Measurements from ENCODE around the gene ATP11B.

ATP11B gene

DNA sequence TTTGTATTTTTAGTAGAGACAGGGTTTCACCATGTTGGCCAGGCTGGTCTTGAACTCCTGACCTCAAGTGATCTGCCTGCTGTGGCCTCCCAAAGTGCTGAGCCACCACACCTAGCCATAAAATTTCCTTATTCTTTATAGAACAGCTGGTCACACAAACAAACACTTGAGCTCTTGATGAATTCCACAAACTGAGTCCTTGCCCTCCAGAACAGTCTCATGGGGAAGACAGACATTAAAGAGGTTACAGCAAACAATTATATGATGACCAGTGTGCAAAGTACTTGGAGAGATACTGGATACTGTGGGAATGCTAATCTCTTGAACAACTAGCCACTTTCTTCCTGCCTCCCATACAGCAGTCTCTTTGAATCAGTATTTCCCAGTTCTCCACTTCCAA, 7.5 kb upstream of the ATP11B start:
- TF ChIP-seq, protein P1, sequence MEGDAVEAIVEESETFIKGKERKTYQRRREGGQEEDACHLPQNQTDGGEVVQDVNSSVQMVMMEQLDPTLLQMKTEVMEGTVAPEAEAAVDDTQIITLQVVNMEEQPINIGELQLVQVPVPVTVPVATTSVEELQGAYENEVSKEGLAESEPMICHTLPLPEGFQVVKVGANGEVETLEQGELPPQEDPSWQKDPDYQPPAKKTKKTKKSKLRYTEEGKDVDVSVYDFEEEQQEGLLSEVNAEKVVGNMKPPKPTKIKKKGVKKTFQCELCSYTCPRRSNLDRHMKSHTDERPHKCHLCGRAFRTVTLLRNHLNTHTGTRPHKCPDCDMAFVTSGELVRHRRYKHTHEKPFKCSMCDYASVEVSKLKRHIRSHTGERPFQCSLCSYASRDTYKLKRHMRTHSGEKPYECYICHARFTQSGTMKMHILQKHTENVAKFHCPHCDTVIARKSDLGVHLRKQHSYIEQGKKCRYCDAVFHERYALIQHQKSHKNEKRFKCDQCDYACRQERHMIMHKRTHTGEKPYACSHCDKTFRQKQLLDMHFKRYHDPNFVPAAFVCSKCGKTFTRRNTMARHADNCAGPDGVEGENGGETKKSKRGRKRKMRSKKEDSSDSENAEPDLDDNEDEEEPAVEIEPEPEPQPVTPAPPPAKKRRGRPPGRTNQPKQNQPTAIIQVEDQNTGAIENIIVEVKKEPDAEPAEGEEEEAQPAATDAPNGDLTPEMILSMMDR (IDR thresholded peaks at IDR 0.05; ENCODE audit: low read depth, low read length), result no peak
- no peak for DNase-seq (ENCODE audit: extremely low read depth, low read depth)

DNA sequence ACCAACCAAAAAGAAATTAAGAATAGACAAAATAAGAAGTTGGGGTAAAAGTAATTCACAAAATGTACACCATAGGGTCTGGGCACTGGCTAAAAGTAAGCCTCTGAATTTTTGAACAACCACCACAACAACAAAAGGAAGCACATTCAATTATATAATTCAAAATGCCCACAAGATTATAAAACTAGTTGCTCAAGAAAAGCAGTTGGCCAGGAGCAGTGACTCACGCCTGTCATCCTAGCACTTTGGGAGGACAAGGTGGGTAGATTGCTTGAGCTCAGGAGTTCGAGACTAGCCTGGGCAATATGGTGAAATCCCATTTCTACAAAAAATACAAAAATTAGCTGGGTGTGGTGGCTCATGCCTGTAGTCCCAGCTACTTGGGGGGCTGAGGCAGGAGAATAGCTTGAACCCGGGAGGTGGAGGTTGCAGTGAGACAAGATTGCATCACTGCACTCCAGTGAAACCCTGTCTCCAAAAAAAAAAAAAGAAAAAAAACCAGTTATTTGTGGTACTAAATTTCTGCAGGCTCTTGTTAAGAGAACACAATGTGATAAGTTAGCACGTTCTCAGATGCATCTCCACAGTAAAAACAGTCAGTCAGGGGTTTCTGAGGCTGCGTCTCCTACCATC, 6.6 kb upstream of the ATP11B start:
- DNase-seq (ENCODE audit: extremely low read depth, low read depth), result no peak
- TF ChIP-seq, protein P1 (IDR thresholded peaks at IDR 0.05; ENCODE audit: low read depth, low read length), result no peak

DNA sequence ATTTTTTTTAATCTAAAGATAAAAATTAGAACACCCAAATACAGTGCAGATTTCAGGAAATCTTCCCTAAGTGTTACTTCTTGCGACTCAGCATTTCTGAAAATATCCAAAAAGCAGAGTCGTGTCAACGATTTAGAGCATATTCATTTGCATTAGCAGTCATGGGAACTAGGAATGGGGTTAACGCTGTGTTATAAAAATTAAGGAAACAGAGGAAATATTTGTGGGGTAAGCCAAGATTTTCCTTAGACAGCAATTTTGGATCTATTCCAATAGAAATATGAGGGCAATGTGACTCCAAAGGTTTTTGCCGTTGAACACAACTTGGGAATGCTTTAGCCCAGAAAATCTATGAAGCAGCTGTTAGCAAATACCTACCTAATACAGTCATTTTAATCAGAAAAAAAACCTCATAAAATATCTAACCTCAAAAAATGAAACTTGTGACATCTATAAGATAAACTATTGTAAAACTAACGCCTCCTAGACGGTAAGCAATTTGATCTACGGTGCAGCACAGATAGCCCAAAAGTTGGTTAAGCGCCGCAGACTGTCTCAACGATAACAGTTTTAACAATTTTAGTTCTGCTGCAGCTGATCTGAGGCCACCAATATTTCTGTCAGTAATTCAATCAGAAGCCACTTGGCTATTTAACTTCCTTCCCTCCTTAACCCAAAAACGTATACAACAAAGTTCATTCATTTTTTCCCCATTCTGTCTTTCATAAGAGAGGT, 5.8 kb upstream of the ATP11B start:
- no peak for DNase-seq (ENCODE audit: extremely low read depth, low read depth)

DNA sequence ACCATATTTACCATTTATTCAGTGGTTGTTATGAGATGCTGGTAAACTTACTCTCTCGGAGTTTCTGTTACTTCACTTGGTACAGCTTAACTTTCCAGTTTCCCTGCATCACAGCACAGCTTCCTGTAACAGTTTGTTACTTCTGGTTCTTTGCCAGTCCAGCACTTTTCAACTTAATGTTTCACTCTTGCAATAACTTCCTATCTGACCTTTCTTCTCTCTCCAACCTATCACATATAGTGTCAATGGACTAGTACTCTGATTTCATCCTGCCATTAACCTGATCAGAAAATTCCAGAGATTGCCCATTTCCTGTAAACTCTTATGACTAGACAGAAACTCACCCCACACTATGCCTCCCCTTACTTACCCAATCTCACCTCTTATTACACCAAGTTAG, 3.9 kb upstream of the ATP11B start:
- no peak for DNase-seq (ENCODE audit: extremely low read depth, low read depth)
- TF ChIP-seq, protein P1 (IDR thresholded peaks at IDR 0.05; ENCODE audit: low read depth, low read length), result no peak

More for the DNA sequence above, 5.8 kb upstream of the ATP11B start:
- TF ChIP-seq, protein P1 (IDR thresholded peaks at IDR 0.05; ENCODE audit: low read depth, low read length), result no peak

DNA sequence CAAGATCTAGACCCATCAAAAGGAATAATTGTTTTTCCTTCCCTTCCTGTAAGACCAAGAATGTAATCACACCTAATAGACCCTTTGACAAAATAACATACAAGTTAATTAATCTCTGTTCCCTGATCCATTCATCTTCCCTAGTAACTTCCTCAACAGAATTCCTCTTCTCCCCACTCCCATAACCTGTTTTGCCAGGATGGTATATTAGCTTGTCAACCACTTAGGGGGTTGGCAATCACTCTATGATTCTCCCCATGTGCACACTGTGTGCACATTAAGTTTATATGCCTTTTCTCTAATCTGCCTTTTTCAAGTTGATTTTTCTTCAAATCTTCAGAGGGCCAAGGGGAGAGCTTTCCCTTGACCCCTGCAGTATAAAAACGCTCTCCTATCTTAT, 2.7 kb upstream of the ATP11B start:
- no peak for DNase-seq (ENCODE audit: extremely low read depth, low read depth)
- TF ChIP-seq, protein P1 (IDR thresholded peaks at IDR 0.05; ENCODE audit: low read depth, low read length), result no peak

DNA sequence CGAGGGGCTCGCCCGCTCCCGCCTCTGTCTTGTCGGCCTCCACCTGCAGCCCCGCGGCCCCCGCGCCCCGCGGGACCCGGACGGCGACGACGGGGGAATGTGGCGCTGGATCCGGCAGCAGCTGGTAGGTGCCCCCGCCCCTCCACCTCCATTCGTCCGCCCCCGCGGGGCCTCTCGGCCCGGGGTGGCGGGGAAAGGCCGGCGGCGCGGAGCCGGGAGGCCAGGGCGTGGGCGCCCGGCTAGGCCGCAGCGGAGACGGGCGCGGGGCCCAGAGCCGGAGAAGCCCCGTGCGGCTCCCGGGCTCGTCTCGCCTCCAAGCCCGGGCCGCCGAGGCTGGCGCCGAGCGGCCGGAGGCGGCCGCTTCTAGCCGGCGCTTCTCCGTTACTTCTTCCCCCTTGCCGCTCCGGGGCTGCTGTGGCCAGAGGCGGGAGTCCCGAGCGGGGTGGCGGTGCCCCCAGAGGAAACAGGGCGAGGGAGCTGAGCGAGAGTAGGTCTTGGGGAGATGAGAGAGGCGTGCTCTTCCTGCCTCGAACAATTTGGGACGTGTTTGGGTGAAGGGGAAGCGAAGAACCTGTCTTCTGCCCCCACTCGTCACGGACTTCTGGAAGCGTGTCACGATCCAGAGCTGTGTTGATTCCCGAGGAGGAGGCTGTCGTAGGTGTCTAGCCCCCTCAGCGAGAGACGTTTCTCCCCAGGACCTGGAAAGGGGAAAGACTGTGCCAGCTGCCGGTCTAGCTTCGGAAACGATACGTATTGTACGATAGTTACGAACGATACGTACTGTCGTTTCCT, 555 bp downstream of the ATP11B start:
- TF ChIP-seq, protein P1 (IDR thresholded peaks at IDR 0.05; ENCODE audit: low read depth, low read length), result no peak
- no peak for DNase-seq (ENCODE audit: extremely low read depth, low read depth)
